WI38 (cell line): ENCODE measurements around the gene ADGRL2.

ENCODE experiments used
- H3K4me3 ChIP-seq: 2 replicates; pipeline ENCODE4 v1.5.1; 2011; ENCODE audit warnings: low read depth, mild to moderate bottlenecking, control low read depth, low read length
- TF ChIP-seq, protein P1 (sequence below): IDR thresholded peaks from 2 replicates; pipeline ENCODE4 v1.5.1; 2012; ENCODE audit warnings: low read depth, mild to moderate bottlenecking, control low read depth, low read length

Gene ADGRL2

DNA sequence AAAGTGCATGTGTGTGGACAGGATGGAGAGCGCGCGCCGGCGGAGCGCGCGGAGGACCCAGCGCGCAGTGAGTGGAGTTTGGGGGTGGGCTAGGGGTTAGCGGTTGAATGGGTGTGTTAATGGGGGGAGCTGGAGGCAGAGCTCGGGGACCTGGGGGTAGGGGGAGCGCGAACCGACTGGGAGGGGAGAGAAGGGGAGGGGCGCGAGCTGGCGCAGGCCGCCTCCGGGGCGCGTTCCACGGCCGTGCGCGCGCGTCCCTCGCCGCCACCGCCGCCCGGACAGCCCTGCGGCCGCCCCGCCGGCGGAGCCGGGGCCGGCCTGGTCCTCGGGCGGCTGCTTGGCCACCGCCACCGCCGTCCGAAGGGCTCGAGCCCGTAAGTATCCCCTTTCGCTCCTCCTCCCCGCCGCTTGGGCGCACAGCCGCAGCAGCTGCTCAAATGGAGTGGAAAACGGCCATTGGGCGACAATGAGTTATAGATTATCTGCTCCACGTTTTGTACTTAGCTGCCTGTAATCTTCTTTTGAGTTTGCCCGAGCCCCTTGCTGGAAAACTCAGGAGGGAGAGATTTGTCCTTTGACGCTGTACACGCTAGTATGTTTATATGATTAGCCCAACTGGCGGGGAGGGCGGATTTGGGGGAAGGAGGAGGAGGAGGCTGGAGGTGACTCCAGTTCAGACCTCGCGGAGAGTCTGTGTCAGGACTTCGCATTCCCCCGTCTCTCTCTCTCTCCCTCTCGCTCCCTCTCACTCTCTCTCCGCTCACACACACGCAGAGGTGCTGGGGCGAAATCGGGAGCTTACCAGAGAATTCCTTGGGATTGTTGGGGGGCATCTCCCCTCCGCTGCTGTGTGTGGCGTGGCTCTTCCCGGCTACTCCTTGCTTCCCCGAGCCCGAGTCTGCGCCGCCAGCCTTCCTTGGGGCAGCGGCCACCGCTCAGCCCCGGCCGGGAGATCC, at the start of gene ADGRL2:
TSS of gene ADGRL2 (plus strand) at position 240 of the 956 bp plus-strand sequence. CDS start 36,051 bp downstream, outside the sequence.
- TF ChIP-seq, protein P1, sequence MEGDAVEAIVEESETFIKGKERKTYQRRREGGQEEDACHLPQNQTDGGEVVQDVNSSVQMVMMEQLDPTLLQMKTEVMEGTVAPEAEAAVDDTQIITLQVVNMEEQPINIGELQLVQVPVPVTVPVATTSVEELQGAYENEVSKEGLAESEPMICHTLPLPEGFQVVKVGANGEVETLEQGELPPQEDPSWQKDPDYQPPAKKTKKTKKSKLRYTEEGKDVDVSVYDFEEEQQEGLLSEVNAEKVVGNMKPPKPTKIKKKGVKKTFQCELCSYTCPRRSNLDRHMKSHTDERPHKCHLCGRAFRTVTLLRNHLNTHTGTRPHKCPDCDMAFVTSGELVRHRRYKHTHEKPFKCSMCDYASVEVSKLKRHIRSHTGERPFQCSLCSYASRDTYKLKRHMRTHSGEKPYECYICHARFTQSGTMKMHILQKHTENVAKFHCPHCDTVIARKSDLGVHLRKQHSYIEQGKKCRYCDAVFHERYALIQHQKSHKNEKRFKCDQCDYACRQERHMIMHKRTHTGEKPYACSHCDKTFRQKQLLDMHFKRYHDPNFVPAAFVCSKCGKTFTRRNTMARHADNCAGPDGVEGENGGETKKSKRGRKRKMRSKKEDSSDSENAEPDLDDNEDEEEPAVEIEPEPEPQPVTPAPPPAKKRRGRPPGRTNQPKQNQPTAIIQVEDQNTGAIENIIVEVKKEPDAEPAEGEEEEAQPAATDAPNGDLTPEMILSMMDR = no peak
- H3K4me3 ChIP-seq = peak within 1 kb of the TSS; percentile 56

GRCh38 chr1:81752840-81753239, 47.9 kb upstream of the ADGRL2 start:
- TF ChIP-seq, protein P1 = no peak
- H3K4me3 ChIP-seq = no peak overlapping the region

- no peak overlapping the region for H3K4me3 ChIP-seq
- TF ChIP-seq, protein P1 = no peak
Observed at GRCh38 chr1:81754424-81754823, 46.3 kb upstream of the ADGRL2 start.

- H3K4me3 ChIP-seq = no peak overlapping the region
- TF ChIP-seq, protein P1 = no peak
Observed at GRCh38 chr1:81756872-81757271, 43.9 kb upstream of the ADGRL2 start.

- TF ChIP-seq, protein P1 = no peak
- no peak overlapping the region for H3K4me3 ChIP-seq
Observed at GRCh38 chr1:81757398-81758020, 43.2 kb upstream of the ADGRL2 start.

DNA sequence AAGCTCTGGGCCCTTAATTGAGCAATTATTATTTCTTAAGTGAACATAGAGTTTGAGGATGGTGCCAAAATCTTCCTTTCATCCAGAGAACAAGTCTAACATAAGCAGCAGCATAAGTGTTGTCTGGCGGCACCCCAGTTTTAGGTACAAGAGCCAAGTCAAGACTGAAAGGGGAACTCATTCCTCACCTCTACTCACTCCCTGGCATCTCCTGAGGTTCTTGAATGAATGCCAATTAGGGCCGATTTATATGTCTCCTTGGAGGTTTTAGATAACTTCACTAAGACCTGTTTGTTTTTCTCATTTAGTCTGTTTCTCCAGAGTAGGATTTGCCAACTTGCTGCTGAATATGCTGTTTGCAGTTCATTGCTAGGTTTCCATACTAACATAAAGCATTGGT, 42.6 kb upstream of the ADGRL2 start:
- TF ChIP-seq, protein P1 = no peak

More for the DNA sequence above, 42.6 kb upstream of the ADGRL2 start:
- no peak overlapping the region for H3K4me3 ChIP-seq
